Natural killer cell (primary cell): Measurements from ENCODE around the gene CAMTA1. TPM values are rescaled to one million over a fixed set of nuclear protein-coding genes. Genes with fewer than 3 reads are reported as not detected.

Experiments
- ATAC-seq, 3 donors: fragments of 150-1000 bp in 2 of 3; fragments of 200-7000 bp in 1 of 3; cut with Tn5 transposase; 1 replicate in 1 of 3; 2 replicates in 2 of 3; pipeline ENCODE4 v1.10.0; 2021; ENCODE audit warnings: mild to moderate bottlenecking in 2 of 3, moderate library complexity in 2 of 3
- DNase-seq, 2 donors: peaks; one replicate each; pipeline versions ENCODE4 v3.0.0 to v3.0.0-alpha.2; 2013 to 2021; ENCODE audit warnings: mixed read lengths in 1 of 2
- H3K27ac ChIP-seq: one replicate; pipeline ENCODE4 v1.5.1; 2013; ENCODE audit warnings: mild to moderate bottlenecking, low read length
- H3K27me3 ChIP-seq: one replicate; pipeline ENCODE4 v1.6.1; 2013; ENCODE audit warnings: low read length; ENCODE audit not compliant: control insufficient read depth, insufficient read depth
- H3K36me3 ChIP-seq: one replicate; pipeline ENCODE4 v1.6.1; 2013; ENCODE audit warnings: low read length; ENCODE audit not compliant: control insufficient read depth, insufficient read depth
- H3K4me1 ChIP-seq: one replicate; pipeline ENCODE4 v1.6.1; 2013; ENCODE audit warnings: low read length; ENCODE audit not compliant: control insufficient read depth, insufficient read depth
- H3K4me3 ChIP-seq: one replicate; pipeline ENCODE4 v1.5.1; 2013; ENCODE audit warnings: low read length
- H3K9me3 ChIP-seq: one replicate; pipeline ENCODE4 v1.6.1; 2013; ENCODE audit warnings: low read length; ENCODE audit not compliant: control insufficient read depth, insufficient read depth
- H3K27ac Mint-ChIP-seq, 2 donors: one replicate each; pipeline ENCODE4 v1.8.0; 2022; ENCODE audit warnings: mild to moderate bottlenecking in 2 of 2, mixed read lengths in 2 of 2, moderate library complexity in 1 of 2
- H3K27me3 Mint-ChIP-seq, 2 donors: one replicate each; pipeline ENCODE4 v1.8.0; 2022; ENCODE audit warnings: low read depth in 2 of 2, mixed read lengths in 2 of 2
- H3K36me3 Mint-ChIP-seq: one replicate; pipeline ENCODE4 v1.8.0; 2022; ENCODE audit warnings: mixed read lengths
- H3K4me1 Mint-ChIP-seq, 2 donors: one replicate each; pipeline ENCODE4 v1.8.0; 2022; ENCODE audit warnings: mixed read lengths in 2 of 2
- H3K4me3 Mint-ChIP-seq: one replicate; pipeline ENCODE4 v1.8.0; 2022; ENCODE audit warnings: mild to moderate bottlenecking, moderate library complexity, mixed read lengths
- H3K9me3 Mint-ChIP-seq, 2 donors: one replicate each; pipeline ENCODE4 v1.8.0; 2022; ENCODE audit warnings: mixed read lengths in 2 of 2
- CTCF ChIP-seq: fragments of 200-600 bp; IDR thresholded peaks from one replicate; pipeline ENCODE4 v1.8.0; 2022; ENCODE audit warnings: antibody characterized with exemption
- WGBS: methylation state at CpG from one replicate; pipeline ENCODE4 v1.1.7; 2013; ENCODE audit warnings: missing lambda C conversion rate; ENCODE audit not compliant: insufficient coverage; 5-methylcytosine and 5-hydroxymethylcytosine counted together
- intact Hi-C: fragments of 100-400 bp; cut with micrococcal nuclease; formaldehyde crosslinking; loops from one replicate; pipeline ENCODE4 v1.14.2; 2022
- total RNA-seq, 4 donors: library from RNA; stranded (reverse); fragments of 120-200 nt in 1 of 4; gene quantifications; one replicate each; pipeline versions ENCODE4 v1.2.3 to v1.2.4, GENCODE V29; 2013 to 2022

The CAMTA1 gene
- total RNA-seq, 3 donors from 2014 or later (not counting 1 experiment from before 2014, with no cell fraction given), result 40.6 to 53.3 (median 44.9) TPM

- peaks cover 9% of the 10 kb centered on the region for H3K36me3 ChIP-seq
- DNase-seq (peak; percentile 86), ATAC-seq (peak; percentile 96 to 98 (median 97))
- H3K36me3 Mint-ChIP-seq, result no peaks in the 10 kb centered on the region
- H3K9me3 Mint-ChIP-seq, result no peaks in the 10 kb centered on the region
- H3K4me1 Mint-ChIP-seq, result peaks cover 24 to 31% of the 10 kb centered on the region in 2 donors
- peaks cover 7 to 21% of the 10 kb centered on the region in 2 donors for H3K27me3 Mint-ChIP-seq
- no peaks in the 10 kb centered on the region for H3K9me3 ChIP-seq
- H3K27me3 ChIP-seq, result no peaks in the 10 kb centered on the region
- H3K4me3 Mint-ChIP-seq, result peak within 1 kb of the TSS; percentile 97
- WGBS, result under 1% methylated on average over 97 of the region's 97 CpGs
- H3K4me3 ChIP-seq, result peak within 1 kb of the TSS; percentile 63
- peaks cover 19% of the 10 kb centered on the region for H3K4me1 ChIP-seq
- H3K27ac ChIP-seq, result peak within 1 kb of the TSS; percentile 79
- intact Hi-C loops, result loop anchor here (1.0 kb wide), 1 partner anchor 12 kb away; no protein-coding TSS in a partner anchor
- no peak for TF ChIP-seq CTCF
- peak within 1 kb of the TSS; percentile 87 to 91 for H3K27ac Mint-ChIP-seq
Measured at GRCh38 chr1:7770997-7771822, 986.0 kb downstream of the CAMTA1 start, which contains the start of gene VAMP3. VAMP3 (plus strand) TSS chr1:7771296; CDS start chr1:7771384, 88 bp downstream.

DNA sequence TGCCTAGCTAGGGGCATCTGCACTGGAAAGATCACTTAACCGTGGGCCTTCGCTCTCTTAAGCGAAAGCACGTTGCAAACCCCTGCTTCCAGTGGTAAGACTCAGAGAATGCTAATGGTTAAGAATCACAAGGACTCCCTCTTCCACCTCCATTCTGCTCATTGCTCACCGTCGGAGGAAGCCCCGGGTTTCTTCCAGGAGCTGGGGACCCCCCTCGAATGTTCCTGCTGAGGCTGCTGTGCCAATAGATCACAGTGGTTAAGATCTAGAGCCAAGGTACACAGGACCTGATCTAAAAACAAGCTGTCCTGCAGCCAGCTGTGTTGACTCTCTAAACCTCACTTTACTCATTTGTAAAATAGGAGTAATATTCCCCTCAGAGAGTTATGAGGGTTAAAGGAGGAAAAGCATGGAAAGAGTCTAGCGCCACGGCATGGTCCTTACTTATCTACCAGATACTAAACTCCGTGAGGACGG is 986.6 kb downstream of the CAMTA1 start:
- H3K9me3 Mint-ChIP-seq, result no peaks in the 10 kb centered on the region
- peak overlapping the region; percentile 63 for H3K4me3 ChIP-seq
- peaks cover 19% of the 10 kb centered on the region for H3K4me1 ChIP-seq
- no peaks in the 10 kb centered on the region for H3K27me3 ChIP-seq
- ATAC-seq, result no peak
- peak in 1 of 2 donors; percentile 28 for DNase-seq
- H3K27me3 Mint-ChIP-seq, result peaks cover 7 to 15% of the 10 kb centered on the region in 2 donors
- intact Hi-C loops, result loop anchor here (1.0 kb wide), 1 partner anchor 11 kb away; no protein-coding TSS in a partner anchor
- peaks cover 24 to 35% of the 10 kb centered on the region in 2 donors for H3K4me1 Mint-ChIP-seq
- H3K27ac Mint-ChIP-seq, result peak overlapping the region; percentile 87 to 91
- H3K4me3 Mint-ChIP-seq, result peak overlapping the region; percentile 97
- no peak for TF ChIP-seq CTCF
- peak overlapping the region; percentile 68 for H3K27ac ChIP-seq
- WGBS, result 26% methylated on average over 12 of the region's 12 CpGs
- no peaks in the 10 kb centered on the region for H3K36me3 Mint-ChIP-seq
- no peaks in the 10 kb centered on the region for H3K9me3 ChIP-seq
- H3K36me3 ChIP-seq, result peaks cover 13% of the 10 kb centered on the region

- Histone ChIP-seq H3K4me3 (no peak overlapping the region), H3K4me1 (peaks cover 20% of the 10 kb centered on the region), H3K27ac (no peak overlapping the region), H3K27me3 (no peaks in the 10 kb centered on the region), H3K9me3 (no peaks in the 10 kb centered on the region), H3K36me3 (peaks cover 41% of the 10 kb centered on the region)
- Mint-ChIP-seq H3K4me3 (no peak overlapping the region), H3K9me3 (no peaks in the 10 kb centered on the region), H3K27ac (no peak overlapping the region), H3K27me3 (no peaks in the 10 kb centered on the region), H3K4me1 (peaks cover 25 to 34% of the 10 kb centered on the region in 2 donors), H3K36me3 (no peaks in the 10 kb centered on the region)
- intact Hi-C loops, result no loop called here
- ATAC-seq, result no peak
- no peak for TF ChIP-seq CTCF
- 95% methylated on average over 3 of the region's 3 CpGs for WGBS
- DNase-seq, result no peak
Measured at GRCh38 chr1:7777591-7777990, 992.3 kb downstream of the CAMTA1 start.
